ENCODE data around the gene TEX35.

DNA sequence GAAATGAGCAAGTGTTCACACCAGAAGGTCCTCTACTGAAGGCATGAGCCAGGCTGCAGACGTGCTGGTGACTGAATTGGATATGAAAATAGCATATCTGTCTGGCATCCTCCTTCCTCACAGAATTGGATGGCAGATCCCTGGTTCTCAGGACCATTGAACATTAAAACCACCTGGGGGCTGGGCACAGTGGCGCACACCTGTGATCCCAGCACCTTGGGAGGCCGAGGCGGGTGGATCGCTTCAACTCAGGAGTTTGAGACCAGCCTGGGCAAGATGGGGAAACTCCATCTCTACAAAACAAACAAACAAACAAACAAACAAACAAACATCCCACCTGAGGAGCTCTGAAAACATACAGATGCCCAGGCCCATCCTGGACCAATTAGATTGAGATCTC, 23.4 kb downstream of the TEX35 start:
- TF ChIP-seq, protein P1, sequence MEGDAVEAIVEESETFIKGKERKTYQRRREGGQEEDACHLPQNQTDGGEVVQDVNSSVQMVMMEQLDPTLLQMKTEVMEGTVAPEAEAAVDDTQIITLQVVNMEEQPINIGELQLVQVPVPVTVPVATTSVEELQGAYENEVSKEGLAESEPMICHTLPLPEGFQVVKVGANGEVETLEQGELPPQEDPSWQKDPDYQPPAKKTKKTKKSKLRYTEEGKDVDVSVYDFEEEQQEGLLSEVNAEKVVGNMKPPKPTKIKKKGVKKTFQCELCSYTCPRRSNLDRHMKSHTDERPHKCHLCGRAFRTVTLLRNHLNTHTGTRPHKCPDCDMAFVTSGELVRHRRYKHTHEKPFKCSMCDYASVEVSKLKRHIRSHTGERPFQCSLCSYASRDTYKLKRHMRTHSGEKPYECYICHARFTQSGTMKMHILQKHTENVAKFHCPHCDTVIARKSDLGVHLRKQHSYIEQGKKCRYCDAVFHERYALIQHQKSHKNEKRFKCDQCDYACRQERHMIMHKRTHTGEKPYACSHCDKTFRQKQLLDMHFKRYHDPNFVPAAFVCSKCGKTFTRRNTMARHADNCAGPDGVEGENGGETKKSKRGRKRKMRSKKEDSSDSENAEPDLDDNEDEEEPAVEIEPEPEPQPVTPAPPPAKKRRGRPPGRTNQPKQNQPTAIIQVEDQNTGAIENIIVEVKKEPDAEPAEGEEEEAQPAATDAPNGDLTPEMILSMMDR (IDR thresholded peaks at IDR 0.05): no peak
- no peak for TF ChIP-seq POLR2AphosphoS5 (IDR thresholded peaks at IDR 0.05)
- TF ChIP-seq EP300 (IDR thresholded peaks at IDR 0.05): no peak

Data from stomach (tissue), 4 donors.